Fibroblast of lung (primary cell): ENCODE data around the gene RCCD1. TPM values are rescaled to one million over a fixed set of nuclear protein-coding genes. Genes with fewer than 3 reads are reported as not detected.

Experiments used
- DNase-seq, 2 donors: peaks; one replicate each; pipeline versions ENCODE4 v3.0.0 to v3.0.0-alpha.2; 2010; ENCODE audit warnings: low read depth in 2 of 2
- H2AFZ ChIP-seq: 2 replicates; pipeline ENCODE4 v1.5.1; 2012; ENCODE audit warnings: low read length, control low read depth, inconsistent platforms
- H3K27ac ChIP-seq: 2 replicates; pipeline ENCODE4 v1.5.1; 2011; ENCODE audit warnings: low read length, control low read depth; ENCODE audit not compliant: insufficient read depth
- H3K27me3 ChIP-seq: 2 replicates; pipeline ENCODE4 v1.5.1; 2011; ENCODE audit warnings: mild to moderate bottlenecking, low read length; ENCODE audit not compliant: control insufficient read depth, insufficient read depth
- H3K36me3 ChIP-seq: 2 replicates; pipeline ENCODE4 v1.5.1; 2011; ENCODE audit warnings: low read length; ENCODE audit not compliant: control insufficient read depth, insufficient read depth
- H3K4me1 ChIP-seq: 2 replicates; pipeline ENCODE4 v1.5.1; 2011; ENCODE audit warnings: low read length; ENCODE audit not compliant: control insufficient read depth, insufficient read depth; ENCODE audit errors: extremely low read depth
- H3K4me2 ChIP-seq: 2 replicates; pipeline ENCODE4 v1.5.1; 2011; ENCODE audit warnings: low read length, control low read depth; ENCODE audit not compliant: insufficient read depth; ENCODE audit errors: extremely low read depth
- H3K4me3 ChIP-seq, 4 experiments: fragments of 200-600 bp in 1 of 4; sonication (generic) in 1 of 4; replicated peaks in 1 of 4; 2 replicates each; pipeline ENCODE4 v1.5.1; 2011 to 2016; ENCODE audit warnings: low read length in 4 of 4, low read depth in 3 of 4, mild to moderate bottlenecking in 3 of 4, control low read depth in 2 of 4, inconsistent platforms in 1 of 4, mixed read lengths in 1 of 4; ENCODE audit not compliant: insufficient read depth in 1 of 4; ENCODE audit errors: control extremely low read depth in 1 of 4
- H3K79me2 ChIP-seq: 2 replicates; pipeline ENCODE4 v1.5.1; 2012; ENCODE audit warnings: mild to moderate bottlenecking, low read length, inconsistent platforms; ENCODE audit not compliant: control insufficient read depth, insufficient read depth
- H3K9ac ChIP-seq: 2 replicates; pipeline ENCODE4 v1.5.1; 2011; ENCODE audit warnings: mild to moderate bottlenecking, low read length, control low read depth; ENCODE audit not compliant: insufficient read depth
- H3K9me3 ChIP-seq: 2 replicates; pipeline ENCODE4 v1.5.1; 2012; ENCODE audit warnings: low read depth, low read length; ENCODE audit not compliant: control insufficient read depth, insufficient read depth
- H4K20me1 ChIP-seq: 2 replicates; pipeline ENCODE4 v1.5.1; 2011; ENCODE audit warnings: low read length; ENCODE audit not compliant: control insufficient read depth, insufficient read depth; ENCODE audit errors: extremely low read depth
- CTCF ChIP-seq, 2 donors: IDR thresholded peaks in 1 of 2; conservative IDR thresholded peaks in 1 of 2; 1 replicate in 1 of 2; 2 replicates in 1 of 2; pipeline ENCODE4 v1.5.1; 2011 to 2012; ENCODE audit warnings: low read length in 2 of 2, control low read depth in 1 of 2, inconsistent platforms in 1 of 2, low read depth in 1 of 2, mild to moderate bottlenecking in 1 of 2
- EZH2 ChIP-seq: IDR thresholded peaks from 2 replicates; pipeline ENCODE4 v1.5.1; 2012; ENCODE audit warnings: low read length, control low read depth, mild to moderate bottlenecking; ENCODE audit errors: missing control alignments
- polyA plus RNA-seq, 2 donors: library from polyadenylated mRNA; depleted of rRNA in 1 of 2; stranded (reverse) in 1 of 2; unstranded in 1 of 2; fragments of >200 nt; gene quantifications; 2 replicates each; pipeline ENCODE4 v1.2.1, GENCODE V29; 2011 to 2012; ENCODE audit warnings: missing spikeins in 1 of 2
- total RNA-seq: library from RNA; depleted of rRNA; stranded (reverse); fragments of >200 nt; gene quantifications from 2 replicates; pipeline ENCODE4 v1.2.1, GENCODE V29; 2014

RCCD1 gene
- total and polyA plus RNA-seq, 2 donors (not counting 1 experiment from before 2014, with no cell fraction given), result 5.9 to 14.2 TPM

- peak overlapping the region; percentile 20 for H3K4me2 ChIP-seq
- no peak overlapping the region for H3K9ac ChIP-seq
- no peaks in the 10 kb centered on the region for H3K9me3 ChIP-seq
- H3K27ac ChIP-seq, result no peak overlapping the region
- no peak for TF ChIP-seq EZH2
- TF ChIP-seq CTCF (conservative IDR thresholded peaks at IDR 0.05 in 1 of 2, IDR thresholded peaks at IDR 0.05 in 1 of 2; ENCODE audit: low read depth in 1 of 2, low read length in 2 of 2), result no peak
- no peaks in the 10 kb centered on the region for H4K20me1 ChIP-seq
- no peaks in the 10 kb centered on the region for H3K27me3 ChIP-seq
- peaks cover 21% of the 10 kb centered on the region for H3K4me1 ChIP-seq
- H3K36me3 ChIP-seq, result no peaks in the 10 kb centered on the region
- peak overlapping the region in 1 of 4 experiments; percentile 88 for H3K4me3 ChIP-seq
- peak overlapping the region; percentile 84 for H2AFZ ChIP-seq
- H3K79me2 ChIP-seq, result peaks cover 17% of the 10 kb centered on the region
- DNase-seq, result no peak
Measured at GRCh38 chr15:90932660-90932991, 22.1 kb upstream of the RCCD1 start.

GRCh38 chr15:90933301-90933700, 21.4 kb upstream of the RCCD1 start:
- no peak for DNase-seq

GRCh38 chr15:90934256-90934948, 20.3 kb upstream of the RCCD1 start:
- peak overlapping the region; percentile 80 for H3K9ac ChIP-seq
- H3K79me2 ChIP-seq, result peaks cover 17% of the 10 kb centered on the region
- H3K27me3 ChIP-seq, result no peaks in the 10 kb centered on the region
- TF ChIP-seq EZH2 (no peak), CTCF (conservative IDR thresholded peaks at IDR 0.05 in 1 of 2, IDR thresholded peaks at IDR 0.05 in 1 of 2; ENCODE audit: low read depth in 1 of 2, low read length in 2 of 2) (peak; percentile 83 to 97)
- H4K20me1 ChIP-seq, result no peaks in the 10 kb centered on the region
- peak overlapping the region; percentile 76 to 89 (median 78) for H3K4me3 ChIP-seq
- H3K4me2 ChIP-seq, result peak overlapping the region; percentile 84
- H3K36me3 ChIP-seq, result peaks cover 4% of the 10 kb centered on the region
- peaks cover 21% of the 10 kb centered on the region for H3K4me1 ChIP-seq
- H3K9me3 ChIP-seq, result no peaks in the 10 kb centered on the region
- DNase-seq, result peak; percentile 71 to 82
- H2AFZ ChIP-seq, result peak overlapping the region; percentile 77
- peak overlapping the region; percentile 75 for H3K27ac ChIP-seq

More at GRCh38 chr15:90933301-90933700, 21.4 kb upstream of the RCCD1 start:
- H3K9me3 ChIP-seq, result no peaks in the 10 kb centered on the region
- H4K20me1 ChIP-seq, result no peaks in the 10 kb centered on the region
- no peaks in the 10 kb centered on the region for H3K27me3 ChIP-seq
- H3K36me3 ChIP-seq, result peaks cover 1% of the 10 kb centered on the region
- H3K27ac ChIP-seq, result no peak overlapping the region
- TF ChIP-seq CTCF (conservative IDR thresholded peaks at IDR 0.05 in 1 of 2, IDR thresholded peaks at IDR 0.05 in 1 of 2; ENCODE audit: low read depth in 1 of 2, low read length in 2 of 2), result no peak
- TF ChIP-seq EZH2, result no peak
- no peak overlapping the region for H3K4me2 ChIP-seq
- H3K9ac ChIP-seq, result no peak overlapping the region
- H3K4me3 ChIP-seq, result no peak overlapping the region
- peaks cover 17% of the 10 kb centered on the region for H3K79me2 ChIP-seq
- peaks cover 21% of the 10 kb centered on the region for H3K4me1 ChIP-seq
- H2AFZ ChIP-seq, result no peak overlapping the region
